GM21723 (cell line): Measurements from ENCODE around the gene ZNF607.

Experiments
- ATAC-seq: cut with Tn5 transposase; IDR thresholded peaks from one replicate; pipeline ENCODE4 v1.9.1; 2021; ENCODE audit warnings: mild to moderate bottlenecking, moderate library complexity; ENCODE audit not compliant: unreplicated experiment

Gene ZNF607

DNA sequence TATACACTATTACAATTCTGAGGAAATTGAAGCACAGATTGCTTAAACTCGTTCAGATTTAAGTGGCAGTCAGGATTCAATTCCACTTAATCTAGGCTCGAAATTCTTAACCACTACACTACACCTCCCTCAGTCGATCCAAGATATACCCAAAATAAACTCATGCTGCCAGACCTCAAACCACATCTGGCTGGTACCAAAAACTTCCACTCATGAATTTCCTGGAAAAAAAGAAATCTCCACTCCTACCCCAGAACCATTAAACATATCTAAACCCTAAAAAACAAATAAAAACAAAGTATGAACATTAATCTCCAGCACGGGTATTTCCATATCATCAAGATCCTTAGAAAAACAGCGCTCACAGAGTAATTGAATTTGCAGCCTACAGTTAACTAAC, 65.4 kb downstream of the ZNF607 start:
- ATAC-seq = no peak
